Activated CD4-positive, alpha-beta T cell treated with anti-CD3 and anti-CD28 coated beads, Interleukin-2, amount 50 U/mL, for 1 hour (primary cell): ENCODE results near the gene PHYH.
A peak's percentile ranks its signal among the peaks of the same experiment; 100 is the strongest.
"Not testable (repeated sequence)": the region's sequence is repeated elsewhere in the genome, so short reads cannot be mapped to it uniquely, and the experiment has no call there.

Experiments
- DNase-seq: peaks from one replicate; pipeline ENCODE4 v3.0.0-alpha.2; 2020

PHYH gene

GRCh38 chr10:13319166-13319565 is 19.3 kb upstream of the PHYH start:
- no peak for DNase-seq

- DNase-seq, result no peak
Measured at GRCh38 chr10:13317474-13317873, 17.6 kb upstream of the PHYH start.

- DNase-seq, result no peak
Measured at GRCh38 chr10:13316635-13317311, 16.9 kb upstream of the PHYH start.

- no peak for DNase-seq
Measured at GRCh38 chr10:13315361-13315760, 15.5 kb upstream of the PHYH start.

- no peak for DNase-seq
Measured at GRCh38 chr10:13311177-13311575, 11.3 kb upstream of the PHYH start.

GRCh38 chr10:13310518-13311176 is 10.8 kb upstream of the PHYH start:
- no peak for DNase-seq

- DNase-seq, result no peak
Measured at GRCh38 chr10:13309792-13310191, 9.9 kb upstream of the PHYH start.

GRCh38 chr10:13308096-13308495 is 8.2 kb upstream of the PHYH start:
- DNase-seq, result no peak

- no peak for DNase-seq
Measured at GRCh38 chr10:13306103-13306502, 6.2 kb upstream of the PHYH start.

GRCh38 chr10:13302821-13303555 is 3.1 kb upstream of the PHYH start:
- DNase-seq, result no peak

- no peak for DNase-seq
Measured at GRCh38 chr10:13298748-13299436, 972 bp downstream of the PHYH start.

- no peak for DNase-seq
Measured at GRCh38 chr10:13296476-13296875, 3.4 kb downstream of the PHYH start.

- no peak for DNase-seq
Measured at GRCh38 chr10:13294784-13295183, 5.1 kb downstream of the PHYH start.

- no peak for DNase-seq
Measured at GRCh38 chr10:13291821-13292773, 7.8 kb downstream of the PHYH start.

GRCh38 chr10:13291061-13291460 is 8.8 kb downstream of the PHYH start:
- DNase-seq, result no peak

- no peak for DNase-seq
Measured at GRCh38 chr10:13284050-13284449, 15.8 kb downstream of the PHYH start.

GRCh38 chr10:13282348-13282747 is 17.5 kb downstream of the PHYH start:
- DNase-seq, result not testable (repeated sequence)

- DNase-seq, result no peak
Measured at GRCh38 chr10:13276749-13277365, 23.0 kb downstream of the PHYH start.

- not testable (repeated sequence) for DNase-seq
Measured at GRCh38 chr10:13276146-13276545, 23.7 kb downstream of the PHYH start.

- no peak for DNase-seq
Measured at GRCh38 chr10:13272164-13272571, 27.7 kb downstream of the PHYH start.

- DNase-seq, result peak; percentile 58
Measured at GRCh38 chr10:13271552-13272163, 28.2 kb downstream of the PHYH start.
